HFFc6 (cell line): Measurements from ENCODE around the gene NSG2. TPM values are rescaled to one million over a fixed set of nuclear protein-coding genes. Genes with fewer than 3 reads are reported as not detected.

Experiments
- DNase-seq: peaks from one replicate; pipeline ENCODE4 v3.0.0-alpha.2; 2018
- H3K27ac Mint-ChIP-seq: 2 replicates; pipeline ENCODE4 v1.8.0; 2020; ENCODE audit warnings: mild to moderate bottlenecking, mixed read lengths
- H3K27me3 Mint-ChIP-seq: 2 replicates; pipeline ENCODE4 v1.8.0; 2021; ENCODE audit warnings: mild to moderate bottlenecking, moderate library complexity, mixed read lengths; ENCODE audit not compliant: insufficient read depth
- H3K36me3 Mint-ChIP-seq: 2 replicates; pipeline ENCODE4 v1.8.0; 2021; ENCODE audit warnings: low read depth, mixed read lengths
- H3K4me1 Mint-ChIP-seq: 2 replicates; pipeline ENCODE4 v1.8.0; 2020; ENCODE audit warnings: low read depth, mixed read lengths
- H3K4me3 Mint-ChIP-seq: 2 replicates; pipeline ENCODE4 v1.8.0; 2020; ENCODE audit warnings: mild to moderate bottlenecking, moderate library complexity, mixed read lengths
- H3K9me3 Mint-ChIP-seq: 2 replicates; pipeline ENCODE4 v1.8.0; 2020; ENCODE audit warnings: mild to moderate bottlenecking, mixed read lengths
- CTCF ChIP-seq: fragments of 200-600 bp; sonication (generic); IDR thresholded peaks from 2 replicates; pipeline ENCODE4 v1.5.0; 2021; ENCODE audit warnings: antibody characterized with exemption, mild to moderate bottlenecking
- total RNA-seq, 6 experiments: library from RNA; stranded (reverse); fragmentation: NEBNext Ultra II Directional; extraction: Animal tissue kit (Norgen Biotek cat#: 25700); gene quantifications; 2 replicates in 1 of 6; 3 replicates in 5 of 6; pipeline ENCODE4 v1.2.3, GENCODE V29; 2021

Gene NSG2
- total RNA-seq, 6 experiments from 2014 or later, result not detected

- no peak for DNase-seq
- Mint-ChIP-seq H3K36me3 (peaks cover 5% of the 10 kb centered on the region; the same call in 1 of the 2 replicates), H3K27me3 (peaks cover 4% of the 10 kb centered on the region; the same call in 1 of the 2 replicates), H3K27ac (no peak overlapping the region), H3K4me1 (no peaks in the 10 kb centered on the region), H3K4me3 (no peak overlapping the region), H3K9me3 (peaks cover 47% of the 10 kb centered on the region)
- no peak for TF ChIP-seq CTCF
Observed at GRCh38 chr5:174155706-174156105, 110.2 kb downstream of the NSG2 start.

DNA sequence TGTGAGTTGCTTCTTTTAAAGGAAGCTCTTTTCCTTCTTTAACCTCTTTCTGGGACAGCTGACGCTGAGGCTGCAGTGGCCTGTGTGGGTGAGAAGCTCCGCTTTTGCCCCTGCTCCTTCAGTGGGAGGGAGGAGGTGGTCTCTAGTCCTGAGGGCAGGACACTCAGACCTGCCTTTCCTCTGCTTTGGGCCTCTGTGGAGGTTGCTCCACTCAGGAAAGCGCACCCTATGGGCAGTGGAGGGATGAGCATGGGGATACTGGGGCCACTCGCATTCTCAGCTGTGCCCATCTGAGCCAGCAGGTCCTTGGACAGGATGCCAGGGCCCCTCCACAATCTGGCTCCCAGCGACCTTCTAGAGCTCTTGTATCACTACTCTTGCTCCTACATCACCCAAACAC is 111.5 kb downstream of the NSG2 start:
- TF ChIP-seq CTCF, result no peak

More for the DNA sequence above, 111.5 kb downstream of the NSG2 start:
- H3K4me1 Mint-ChIP-seq, result no peaks in the 10 kb centered on the region
- peaks cover 5% of the 10 kb centered on the region; the same call in 1 of the 2 replicates for H3K36me3 Mint-ChIP-seq
- DNase-seq, result no peak
- H3K4me3 Mint-ChIP-seq, result no peak overlapping the region
- no peak overlapping the region for H3K27ac Mint-ChIP-seq
- H3K27me3 Mint-ChIP-seq, result peaks cover 4% of the 10 kb centered on the region
- peaks cover 46% of the 10 kb centered on the region for H3K9me3 Mint-ChIP-seq

Other genes starting within 250 kb of the NSG2 start
- gene CPEB4, start 157.4 kb upstream of the NSG2 start, total RNA-seq, result 10 to 100 TPM; 19.5 to 25.9 (median 22.3) TPM
- gene C5orf47, start 56.5 kb upstream of the NSG2 start, total RNA-seq, result not detected